AG04449 (cell line): ENCODE data around the gene FHDC1.

Source experiments
- CTCF ChIA-PET: fragments of 350-600 bp; formaldehyde crosslinking; extraction: SDS; loops from one replicate; lab custom pipeline; 2021; ENCODE audit warnings: antibody characterized with exemption; lab: Yijun Ruan, JAX
- POLR2A ChIA-PET: fragments of 400-600, 350-600 bp; formaldehyde crosslinking; extraction: SDS; loops from one replicate; lab custom pipeline; 2020; ENCODE audit warnings: antibody characterized with exemption, inconsistent platforms; lab: Yijun Ruan, JAX
- DNase-seq: peaks from one replicate; pipeline ENCODE4 v3.0.0-alpha.2; 2010; ENCODE audit warnings: low read depth, low spot score
- H3K4me3 ChIP-seq: 2 replicates; pipeline ENCODE4 v1.5.1; 2011; ENCODE audit warnings: low read depth, mild to moderate bottlenecking, control low read depth, low read length
- CTCF ChIP-seq: IDR thresholded peaks from one replicate; pipeline ENCODE4 v1.5.1; 2011; ENCODE audit warnings: mild to moderate bottlenecking, moderate library complexity, low read length, control low read depth, inconsistent platforms; ENCODE audit not compliant: insufficient read depth; ENCODE audit errors: missing control alignments

The FHDC1 gene

GRCh38 chr4:152956650-152957436, 20.7 kb downstream of the FHDC1 start:
- H3K4me3 ChIP-seq, result no peak overlapping the region
- ChIA-PET CTCF (interaction anchor here (1.0 to 1.5 kb wide), 2 partner anchors 13 to 129 kb away, joined by 3 read pairs; no protein-coding TSS in a partner anchor), POLR2A (no interaction called here)
- no peak for DNase-seq
- TF ChIP-seq CTCF, result no peak

GRCh38 chr4:152957437-152958171, 21.5 kb downstream of the FHDC1 start:
- no peak for TF ChIP-seq CTCF
- CTCF ChIA-PET, result interaction anchor here (0.6 to 1.0 kb wide), 2 partner anchors 38 to 128 kb away, joined by 3 read pairs; no protein-coding TSS in a partner anchor
- POLR2A ChIA-PET, result no interaction called here
- no peak for DNase-seq
- H3K4me3 ChIP-seq, result no peak overlapping the region

- no peak for TF ChIP-seq CTCF
- H3K4me3 ChIP-seq, result no peak overlapping the region
- CTCF ChIA-PET, result no interaction called here
- DNase-seq, result no peak
- POLR2A ChIA-PET, result no interaction called here
Measured at GRCh38 chr4:152959080-152959479, 23.0 kb downstream of the FHDC1 start.

- ChIA-PET CTCF (interaction anchor here (1.3 to 1.8 kb wide), 2 partner anchors 10 to 11 kb away, joined by 3 to 4 read pairs; no protein-coding TSS in a partner anchor), POLR2A (no interaction called here)
- no peak overlapping the region for H3K4me3 ChIP-seq
- TF ChIP-seq CTCF, result no peak
- no peak for DNase-seq
Measured at GRCh38 chr4:152960082-152960481, 24.0 kb downstream of the FHDC1 start.

GRCh38 chr4:152961014-152961772, 25.1 kb downstream of the FHDC1 start:
- ChIA-PET CTCF (interaction anchor here (1.0 to 1.8 kb wide), 2 partner anchors 10 to 11 kb away, joined by 3 to 4 read pairs; no protein-coding TSS in a partner anchor), POLR2A (no interaction called here)
- no peak overlapping the region for H3K4me3 ChIP-seq
- no peak for TF ChIP-seq CTCF
- DNase-seq, result no peak
